ENCODE results near the gene NRAS.

DNA sequence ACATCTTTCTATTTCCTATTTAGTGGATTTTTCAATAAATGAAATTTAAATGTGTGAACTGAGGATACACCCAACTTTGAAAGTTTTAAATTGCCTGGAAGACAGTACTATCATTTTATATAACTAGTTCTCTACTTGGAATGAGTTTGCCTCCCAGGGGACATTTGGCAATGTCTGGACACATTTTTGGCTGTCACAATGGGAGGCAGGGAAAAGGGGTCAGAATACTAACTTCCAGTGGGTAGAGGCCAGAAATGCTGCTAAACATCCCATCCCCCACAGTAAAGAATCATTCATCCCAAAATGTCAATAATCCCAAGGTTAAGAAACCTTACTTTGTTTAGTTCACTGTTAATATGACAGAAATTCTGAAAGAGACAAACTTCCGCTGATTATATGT is 13.2 kb upstream of the NRAS start:
- TF ChIP-seq, protein P1, sequence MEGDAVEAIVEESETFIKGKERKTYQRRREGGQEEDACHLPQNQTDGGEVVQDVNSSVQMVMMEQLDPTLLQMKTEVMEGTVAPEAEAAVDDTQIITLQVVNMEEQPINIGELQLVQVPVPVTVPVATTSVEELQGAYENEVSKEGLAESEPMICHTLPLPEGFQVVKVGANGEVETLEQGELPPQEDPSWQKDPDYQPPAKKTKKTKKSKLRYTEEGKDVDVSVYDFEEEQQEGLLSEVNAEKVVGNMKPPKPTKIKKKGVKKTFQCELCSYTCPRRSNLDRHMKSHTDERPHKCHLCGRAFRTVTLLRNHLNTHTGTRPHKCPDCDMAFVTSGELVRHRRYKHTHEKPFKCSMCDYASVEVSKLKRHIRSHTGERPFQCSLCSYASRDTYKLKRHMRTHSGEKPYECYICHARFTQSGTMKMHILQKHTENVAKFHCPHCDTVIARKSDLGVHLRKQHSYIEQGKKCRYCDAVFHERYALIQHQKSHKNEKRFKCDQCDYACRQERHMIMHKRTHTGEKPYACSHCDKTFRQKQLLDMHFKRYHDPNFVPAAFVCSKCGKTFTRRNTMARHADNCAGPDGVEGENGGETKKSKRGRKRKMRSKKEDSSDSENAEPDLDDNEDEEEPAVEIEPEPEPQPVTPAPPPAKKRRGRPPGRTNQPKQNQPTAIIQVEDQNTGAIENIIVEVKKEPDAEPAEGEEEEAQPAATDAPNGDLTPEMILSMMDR (IDR thresholded peaks at IDR 0.05), result no peak
- TF ChIP-seq POLR2A (IDR thresholded peaks at IDR 0.05; ENCODE audit: low read depth), result no peak

Data from esophagus muscularis mucosa (tissue), 3 donors.